Esophagus (tissue), 2 donors: ENCODE data around the gene RRP7A. TPM values are rescaled to one million over a fixed set of nuclear protein-coding genes. Genes with fewer than 3 reads are reported as not detected.
"Not testable (repeated sequence)": the region's sequence is repeated elsewhere in the genome, so short reads cannot be mapped to it uniquely, and the experiment has no call there.

Source experiments
- H3K27ac ChIP-seq, 2 donors: one replicate each; pipeline ENCODE4 v1.5.1; 2013; ENCODE audit warnings: low read depth in 2 of 2, mild to moderate bottlenecking in 2 of 2, inconsistent platforms in 1 of 2, low read length in 1 of 2, moderate library complexity in 1 of 2
- H3K27me3 ChIP-seq, 2 donors: one replicate each; pipeline ENCODE4 v1.6.1; 2013; ENCODE audit warnings: low read length in 2 of 2, control low read depth in 1 of 2, mild to moderate bottlenecking in 1 of 2; ENCODE audit not compliant: insufficient read depth in 2 of 2, control insufficient read depth in 1 of 2
- H3K36me3 ChIP-seq, 2 donors: one replicate each; pipeline ENCODE4 v1.6.1; 2013; ENCODE audit warnings: low read length in 1 of 2; ENCODE audit not compliant: control insufficient read depth in 2 of 2, insufficient read depth in 2 of 2
- H3K4me1 ChIP-seq, 2 donors: one replicate each; pipeline ENCODE4 v1.6.1; 2013; ENCODE audit warnings: low read length in 1 of 2; ENCODE audit not compliant: control insufficient read depth in 2 of 2, insufficient read depth in 2 of 2
- H3K4me3 ChIP-seq, 2 donors: one replicate each; pipeline ENCODE4 v1.5.1; 2013; ENCODE audit warnings: low read length in 2 of 2, mild to moderate bottlenecking in 2 of 2, low read depth in 1 of 2, moderate library complexity in 1 of 2
- H3K9me3 ChIP-seq, 2 donors: one replicate each; pipeline ENCODE4 v1.6.1; 2013; ENCODE audit warnings: mild to moderate bottlenecking in 2 of 2, low read depth in 1 of 2, low read length in 1 of 2, moderate library complexity in 1 of 2; ENCODE audit not compliant: control insufficient read depth in 2 of 2, insufficient read depth in 1 of 2
- WGBS, 2 donors: extraction: QIAGEN DNeasy Blood & Tissue Kit; methylation state at CpG; one replicate each; pipeline ENCODE4 v1.1.7; 2013; 5-methylcytosine and 5-hydroxymethylcytosine counted together
- polyA plus RNA-seq, 2 donors: library from polyadenylated mRNA; stranded (reverse); fragments of 200-250 nt; gene quantifications; one replicate each; pipeline ENCODE4 v1.2.3, GENCODE V29; 2013
- donor health status: healthy with polysubstance abuse.
- donor health status: Bipolar disorder and iron deficiency.

The RRP7A gene
- polyA plus RNA-seq, 2 donors, result 8.8 to 19.0 TPM

GRCh38 chr22:42560381-42560780 lies 40.8 kb upstream of the RRP7A start:
- Histone ChIP-seq H3K4me1 (peaks cover 0 to 11% of the 10 kb centered on the region in 2 donors), H3K36me3 (no peaks in the 10 kb centered on the region), H3K27me3 (no peaks in the 10 kb centered on the region), H3K9me3 (no peaks in the 10 kb centered on the region), H3K27ac (peak overlapping the region in 1 of 2 donors; percentile 27), H3K4me3 (no peak overlapping the region)
- WGBS, 2 donors, result 56 to 68% methylated on average over 8 of the region's 8 CpGs

- WGBS, 2 donors, result 2% methylated on average over 23 to 75 of the region's 75 CpGs
Observed at GRCh38 chr22:42553475-42554361, 34.1 kb upstream of the RRP7A start, which contains the start of gene SERHL2. SERHL2 (plus strand) TSS chr22:42553956; CDS start chr22:42554021, 65 bp downstream.

GRCh38 chr22:42552294-42552647 lies 32.7 kb upstream of the RRP7A start:
- not testable (repeated sequence) for H3K4me3 ChIP-seq
- 84 to 86% methylated on average over 6 of the region's 6 CpGs for WGBS, 2 donors

More at GRCh38 chr22:42553475-42554361, 34.1 kb upstream of the RRP7A start, which contains the start of gene SERHL2:
- Histone ChIP-seq H3K4me3 (peak within 1 kb of the TSS; percentile 46 to 52), H3K36me3 (no peaks in the 10 kb centered on the region), H3K27ac (peak within 1 kb of the TSS in 1 of 2 donors; percentile 22), H3K27me3 (no peaks in the 10 kb centered on the region), H3K4me1 (peaks cover 0 to 7% of the 10 kb centered on the region in 2 donors), H3K9me3 (no peaks in the 10 kb centered on the region)

GRCh38 chr22:42549331-42550060 lies 29.9 kb upstream of the RRP7A start:
- WGBS, 2 donors, result 64 to 72% methylated on average over 10 to 11 of the region's 11 CpGs
- Histone ChIP-seq H3K4me3 (no peak overlapping the region), H3K4me1 (peaks cover 0 to 7% of the 10 kb centered on the region in 2 donors), H3K27me3 (no peaks in the 10 kb centered on the region), H3K36me3 (no peaks in the 10 kb centered on the region), H3K9me3 (no peaks in the 10 kb centered on the region), H3K27ac (no peak overlapping the region)

More at GRCh38 chr22:42552294-42552647, 32.7 kb upstream of the RRP7A start:
- H3K27ac ChIP-seq, H3K27me3 ChIP-seq, H3K36me3 ChIP-seq, H3K4me1 ChIP-seq, H3K9me3 ChIP-seq: not testable (repeated sequence)

- WGBS, 2 donors, result 78 to 80% methylated on average over 19 of the region's 19 CpGs
- H3K4me3 ChIP-seq, result no peak overlapping the region
Observed at GRCh38 chr22:42548597-42549330, 29.2 kb upstream of the RRP7A start.

GRCh38 chr22:42548126-42548525 lies 28.5 kb upstream of the RRP7A start:
- H3K9me3 ChIP-seq, H3K4me1 ChIP-seq, H3K27me3 ChIP-seq, H3K4me3 ChIP-seq, H3K27ac ChIP-seq, H3K36me3 ChIP-seq: not testable (repeated sequence)
- WGBS, 2 donors, result 53 to 58% methylated on average over 6 of the region's 6 CpGs

More at GRCh38 chr22:42548597-42549330, 29.2 kb upstream of the RRP7A start:
- Histone ChIP-seq H3K9me3 (no peaks in the 10 kb centered on the region), H3K27ac (no peak overlapping the region), H3K4me1 (peaks cover 0 to under 1% of the 10 kb centered on the region in 2 donors), H3K27me3 (no peaks in the 10 kb centered on the region), H3K36me3 (no peaks in the 10 kb centered on the region)

GRCh38 chr22:42547562-42547961 lies 28.0 kb upstream of the RRP7A start:
- H3K27me3 ChIP-seq, result no peaks in the 10 kb centered on the region
- WGBS, 2 donors, result 65 to 72% methylated on average over 9 of the region's 9 CpGs
- H3K4me1 ChIP-seq, result no peaks in the 10 kb centered on the region
- no peak overlapping the region for H3K4me3 ChIP-seq
- no peaks in the 10 kb centered on the region for H3K9me3 ChIP-seq
- no peaks in the 10 kb centered on the region for H3K36me3 ChIP-seq
- no peak overlapping the region for H3K27ac ChIP-seq

GRCh38 chr22:42544686-42545085 lies 25.1 kb upstream of the RRP7A start:
- 28 to 30% methylated on average over 2 of the region's 2 CpGs for WGBS, 2 donors
- Histone ChIP-seq H3K27me3 (no peaks in the 10 kb centered on the region), H3K9me3 (no peaks in the 10 kb centered on the region), H3K4me1 (no peaks in the 10 kb centered on the region), H3K36me3 (no peaks in the 10 kb centered on the region), H3K27ac (no peak overlapping the region), H3K4me3 (no peak overlapping the region)

- not testable (repeated sequence) for H3K4me3 ChIP-seq, H3K27me3 ChIP-seq, H3K4me1 ChIP-seq, H3K36me3 ChIP-seq, H3K9me3 ChIP-seq
- H3K27ac ChIP-seq, result peak overlapping the region in 1 of 2 donors; percentile 42
- WGBS, 2 donors, result 44 to 60% methylated on average over 2 to 9 of the region's 11 CpGs
Observed at GRCh38 chr22:42539236-42539771, 19.7 kb upstream of the RRP7A start.
